Activated CD4-positive, alpha-beta T cell treated with anti-CD3 and anti-CD28 coated beads, Interleukin-2, amount 10 ng/mL, durations not matched to agents 24 days and 14 days (primary cell): ENCODE results near the gene RBM47. TPM values are rescaled to one million over a fixed set of nuclear protein-coding genes. Genes with fewer than 3 reads are reported as not detected.
"Not testable (repeated sequence)": the region's sequence is repeated elsewhere in the genome, so short reads cannot be mapped to it uniquely, and the experiment has no call there.

ENCODE experiments used
- DNase-seq: peaks from one replicate; pipeline ENCODE4 v3.0.0; 2022
- H3K27ac Mint-ChIP-seq: one replicate; pipeline ENCODE4 v1.8.0; 2022; ENCODE audit warnings: mild to moderate bottlenecking, mixed read lengths
- H3K27me3 Mint-ChIP-seq: one replicate; pipeline ENCODE4 v1.8.0; 2022; ENCODE audit warnings: mixed read lengths
- H3K36me3 Mint-ChIP-seq: one replicate; pipeline ENCODE4 v1.8.0; 2022; ENCODE audit warnings: low read depth, mild to moderate bottlenecking, mixed read lengths
- H3K4me1 Mint-ChIP-seq: one replicate; pipeline ENCODE4 v1.8.0; 2021; ENCODE audit warnings: mixed read lengths
- H3K4me3 Mint-ChIP-seq: one replicate; pipeline ENCODE4 v1.8.0; 2022; ENCODE audit warnings: mild to moderate bottlenecking, moderate library complexity, mixed read lengths
- H3K9me3 Mint-ChIP-seq: one replicate; pipeline ENCODE4 v1.8.0; 2021; ENCODE audit warnings: mixed read lengths
- intact Hi-C: fragments of 100-400 bp; cut with micrococcal nuclease; formaldehyde crosslinking; loops from one replicate; pipeline ENCODE4 v1.15.1; 2023
- total RNA-seq: library from RNA; stranded (reverse); gene quantifications from 2 replicates; pipeline ENCODE4 v1.2.3, GENCODE V29; 2022

The RBM47 gene
- total RNA-seq, 1 donor from 2014 or later: 13.0 TPM

DNA sequence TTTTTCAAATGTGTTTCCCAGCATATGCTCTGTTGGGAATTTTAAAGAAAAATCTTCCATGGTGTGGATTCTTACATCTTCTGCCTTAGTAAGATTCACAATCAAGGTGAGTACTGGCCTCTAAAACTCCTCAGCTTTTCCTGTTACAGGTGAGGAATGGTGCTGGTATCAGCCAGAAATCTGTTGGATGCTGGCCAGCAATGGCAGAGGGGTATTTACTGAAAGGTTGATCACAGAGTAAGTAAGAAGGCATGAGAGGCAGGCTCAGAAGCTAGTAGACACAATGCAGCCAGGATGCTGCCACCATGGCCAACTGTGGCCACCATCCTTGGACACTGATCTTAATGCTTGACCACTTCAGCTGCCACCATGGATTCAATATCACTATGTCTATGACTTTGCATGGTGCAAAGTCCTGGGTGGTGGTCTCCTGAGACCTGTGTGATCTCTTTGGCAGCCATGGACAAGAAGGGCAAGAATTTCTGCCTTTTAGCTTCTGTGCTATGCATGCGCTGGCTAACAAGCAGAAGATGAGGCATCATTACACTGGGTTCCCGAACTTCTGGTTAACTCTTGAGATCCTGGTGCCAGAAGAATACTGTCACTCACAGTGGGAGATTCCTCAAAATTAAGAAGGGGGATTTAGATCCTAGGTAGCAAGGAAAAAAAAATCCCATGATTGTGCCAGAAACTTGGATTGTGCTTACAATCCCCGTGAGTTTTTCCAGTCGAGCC, 234.3 kb downstream of the RBM47 start:
- Mint-ChIP-seq H3K36me3 (no peaks in the 10 kb centered on the region), H3K27me3 (peaks cover 7% of the 10 kb centered on the region), H3K4me3 (no peak overlapping the region), H3K27ac (no peak overlapping the region), H3K9me3 (peaks cover 5% of the 10 kb centered on the region), H3K4me1 (no peaks in the 10 kb centered on the region)
- intact Hi-C loops: no loop called here
- DNase-seq: no peak

DNA sequence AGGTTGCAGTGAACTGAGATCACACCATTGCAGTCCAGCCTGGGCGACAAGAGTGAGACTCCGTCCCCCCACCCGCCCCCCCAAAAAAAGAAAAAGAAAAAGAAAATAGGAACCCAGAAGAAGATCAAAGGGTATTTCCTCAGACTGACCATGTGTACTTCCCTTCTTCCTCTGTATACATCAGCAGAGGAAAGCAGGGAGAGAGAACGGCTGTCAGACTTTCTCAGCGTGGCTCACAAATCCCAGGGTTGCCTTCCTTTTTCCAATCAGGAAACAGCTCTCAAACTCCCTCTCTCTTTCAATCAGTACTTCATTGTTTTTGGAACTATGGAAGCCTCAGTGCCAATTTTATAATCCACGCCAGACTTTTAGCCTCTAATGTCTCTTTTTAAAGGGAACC, 235.4 kb downstream of the RBM47 start:
- Mint-ChIP-seq H3K36me3 (no peaks in the 10 kb centered on the region), H3K4me1 (no peaks in the 10 kb centered on the region), H3K4me3 (no peak overlapping the region), H3K9me3 (no peaks in the 10 kb centered on the region), H3K27ac (peak overlapping the region; percentile 40), H3K27me3 (peaks cover 7% of the 10 kb centered on the region)
- intact Hi-C loops: no loop called here
- no peak for DNase-seq

DNA sequence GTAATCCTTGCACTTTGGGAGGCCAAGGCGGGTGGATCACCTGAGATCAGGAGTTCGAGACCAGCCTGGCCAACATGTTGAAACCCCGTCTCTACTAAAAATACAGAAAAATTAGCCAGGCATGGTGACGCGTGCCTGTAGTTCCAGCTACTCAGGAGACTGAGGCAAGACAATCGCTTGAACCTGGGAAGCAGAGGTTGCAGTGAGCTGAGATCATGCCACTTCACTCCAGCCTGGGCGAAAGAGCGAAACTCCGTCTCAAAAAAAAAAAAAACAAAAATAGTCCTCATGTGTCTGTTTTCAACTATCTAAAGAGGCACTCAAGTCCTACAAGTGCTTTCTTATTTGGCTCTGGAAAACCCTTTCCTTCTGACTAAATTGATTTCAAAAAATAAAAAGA, 237.4 kb downstream of the RBM47 start:
- H3K4me3 Mint-ChIP-seq, DNase-seq, H3K4me1 Mint-ChIP-seq, H3K27me3 Mint-ChIP-seq, intact Hi-C loops, H3K9me3 Mint-ChIP-seq, H3K36me3 Mint-ChIP-seq, H3K27ac Mint-ChIP-seq: not testable (repeated sequence)

DNA sequence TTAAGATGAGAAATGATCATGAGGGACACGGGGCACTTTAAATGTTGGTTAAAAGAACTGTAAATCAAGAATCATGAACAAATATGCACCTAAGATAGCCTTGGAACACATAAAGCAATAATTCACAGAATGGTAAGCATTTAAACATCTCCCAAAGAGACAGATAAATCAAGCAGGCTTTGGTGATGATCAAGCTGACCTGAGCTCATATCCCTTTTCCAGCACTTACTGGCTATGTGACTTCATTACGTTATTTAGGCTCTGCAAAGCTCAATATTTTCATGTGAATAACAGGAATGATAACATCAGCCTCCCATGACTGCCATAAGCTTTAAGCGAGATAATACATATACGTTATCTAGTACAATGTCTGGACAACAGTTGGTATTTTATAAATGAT, 239.7 kb downstream of the RBM47 start:
- intact Hi-C loops: no loop called here
- H3K4me1 Mint-ChIP-seq: peaks cover 3% of the 10 kb centered on the region
- no peak overlapping the region for H3K4me3 Mint-ChIP-seq
- H3K36me3 Mint-ChIP-seq: no peaks in the 10 kb centered on the region
- H3K27me3 Mint-ChIP-seq: peaks cover 8% of the 10 kb centered on the region
- H3K27ac Mint-ChIP-seq: no peak overlapping the region
- no peak for DNase-seq
- no peaks in the 10 kb centered on the region for H3K9me3 Mint-ChIP-seq

DNA sequence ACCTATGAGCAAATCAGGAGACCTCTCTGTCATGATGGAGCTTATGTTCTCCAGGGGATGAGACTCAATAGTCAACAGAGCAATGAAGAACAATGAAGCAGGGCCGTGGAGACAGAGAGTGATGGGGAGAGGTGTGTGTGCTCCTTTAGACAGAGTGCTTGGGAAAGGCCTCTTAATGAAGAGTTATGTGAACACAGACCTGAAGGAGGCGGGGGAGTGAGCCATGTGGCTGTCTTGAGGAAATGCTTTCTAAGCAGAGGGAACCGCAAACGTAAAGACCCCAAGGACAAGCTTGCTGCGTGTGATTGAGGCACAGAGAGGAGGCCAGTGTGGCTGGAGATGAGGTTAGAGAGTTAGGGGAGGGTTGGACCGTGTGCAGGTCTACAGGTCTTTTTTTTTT, 241.4 kb downstream of the RBM47 start:
- Mint-ChIP-seq H3K4me3 (no peak overlapping the region), H3K27me3 (peaks cover 8% of the 10 kb centered on the region), H3K4me1 (peaks cover 4% of the 10 kb centered on the region)

DNA sequence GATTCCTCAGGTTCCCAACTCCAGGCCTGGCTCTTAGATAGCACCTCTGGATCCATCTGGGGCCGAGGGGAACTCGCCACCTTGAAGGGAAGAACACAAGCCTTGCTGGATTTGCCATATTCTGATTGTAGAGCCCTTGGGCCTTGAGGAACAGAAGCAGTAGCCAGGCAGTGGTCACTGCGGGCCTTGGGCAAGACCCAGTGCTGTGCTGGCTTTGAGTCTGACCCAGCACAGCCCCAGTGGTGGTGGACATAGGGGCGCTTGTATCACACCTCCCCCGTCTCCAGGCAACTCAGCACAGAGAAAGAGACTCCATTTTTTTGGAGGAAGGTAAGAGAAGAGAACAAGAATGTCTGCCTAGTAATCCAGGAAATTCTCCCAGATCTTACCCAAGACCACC, 249.0 kb downstream of the RBM47 start:
- H3K27me3 Mint-ChIP-seq: peaks cover 9% of the 10 kb centered on the region
- H3K36me3 Mint-ChIP-seq: no peaks in the 10 kb centered on the region
- intact Hi-C loops: no loop called here
- H3K9me3 Mint-ChIP-seq: peaks cover 4% of the 10 kb centered on the region
- H3K4me1 Mint-ChIP-seq: peaks cover 4% of the 10 kb centered on the region
- H3K27ac Mint-ChIP-seq: no peak overlapping the region
- no peak for DNase-seq
- no peak overlapping the region for H3K4me3 Mint-ChIP-seq

More for the DNA sequence above, 241.4 kb downstream of the RBM47 start:
- H3K9me3 Mint-ChIP-seq: no peaks in the 10 kb centered on the region
- no peak overlapping the region for H3K27ac Mint-ChIP-seq
- H3K36me3 Mint-ChIP-seq: no peaks in the 10 kb centered on the region
- no peak for DNase-seq
- intact Hi-C loops: no loop called here

DNA sequence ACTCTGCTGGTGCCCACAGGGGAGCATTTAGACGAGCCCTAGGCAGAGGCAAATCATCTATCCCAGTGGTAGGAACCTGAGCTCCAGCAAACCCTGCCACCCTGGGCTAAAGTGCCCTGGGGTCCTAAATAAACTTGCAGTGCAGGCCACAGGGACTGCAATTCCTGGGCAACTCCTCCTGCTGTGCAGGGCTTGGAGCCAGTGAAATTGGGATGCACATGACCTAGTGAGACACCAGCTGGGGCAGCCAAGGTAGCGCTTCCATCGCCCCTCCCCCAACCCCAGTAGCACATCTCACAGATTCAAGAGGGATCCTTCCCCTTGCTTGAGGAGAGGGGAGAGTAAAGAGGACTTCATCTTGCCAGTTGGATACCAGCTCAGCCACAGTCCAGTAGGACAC, 250.4 kb downstream of the RBM47 start:
- no peak for DNase-seq
- intact Hi-C loops: no loop called here
- Mint-ChIP-seq H3K27ac (no peak overlapping the region), H3K27me3 (peaks cover 7% of the 10 kb centered on the region), H3K9me3 (peaks cover 4% of the 10 kb centered on the region), H3K4me1 (no peaks in the 10 kb centered on the region), H3K4me3 (no peak overlapping the region), H3K36me3 (no peaks in the 10 kb centered on the region)

DNA sequence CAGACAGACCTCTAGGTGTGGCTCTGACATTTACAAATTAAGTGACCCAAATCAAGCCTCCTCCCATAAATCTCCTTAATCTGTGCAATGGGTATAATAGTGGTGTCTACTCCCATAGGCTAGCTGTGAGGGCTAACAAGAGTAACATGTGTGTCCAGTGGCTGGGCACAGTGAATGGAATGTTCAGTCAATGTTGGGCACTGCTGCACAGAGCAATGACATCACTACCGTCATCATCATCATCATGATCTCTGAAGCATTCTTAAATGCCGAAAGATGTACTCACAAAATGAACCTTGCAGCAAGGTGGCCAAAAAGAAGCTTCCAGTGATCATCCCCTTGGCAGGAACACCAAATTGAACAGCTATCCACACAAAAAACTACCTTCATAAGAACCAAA, 251.0 kb downstream of the RBM47 start:
- DNase-seq: no peak
- intact Hi-C loops: no loop called here
- H3K27ac Mint-ChIP-seq: no peak overlapping the region

DNA sequence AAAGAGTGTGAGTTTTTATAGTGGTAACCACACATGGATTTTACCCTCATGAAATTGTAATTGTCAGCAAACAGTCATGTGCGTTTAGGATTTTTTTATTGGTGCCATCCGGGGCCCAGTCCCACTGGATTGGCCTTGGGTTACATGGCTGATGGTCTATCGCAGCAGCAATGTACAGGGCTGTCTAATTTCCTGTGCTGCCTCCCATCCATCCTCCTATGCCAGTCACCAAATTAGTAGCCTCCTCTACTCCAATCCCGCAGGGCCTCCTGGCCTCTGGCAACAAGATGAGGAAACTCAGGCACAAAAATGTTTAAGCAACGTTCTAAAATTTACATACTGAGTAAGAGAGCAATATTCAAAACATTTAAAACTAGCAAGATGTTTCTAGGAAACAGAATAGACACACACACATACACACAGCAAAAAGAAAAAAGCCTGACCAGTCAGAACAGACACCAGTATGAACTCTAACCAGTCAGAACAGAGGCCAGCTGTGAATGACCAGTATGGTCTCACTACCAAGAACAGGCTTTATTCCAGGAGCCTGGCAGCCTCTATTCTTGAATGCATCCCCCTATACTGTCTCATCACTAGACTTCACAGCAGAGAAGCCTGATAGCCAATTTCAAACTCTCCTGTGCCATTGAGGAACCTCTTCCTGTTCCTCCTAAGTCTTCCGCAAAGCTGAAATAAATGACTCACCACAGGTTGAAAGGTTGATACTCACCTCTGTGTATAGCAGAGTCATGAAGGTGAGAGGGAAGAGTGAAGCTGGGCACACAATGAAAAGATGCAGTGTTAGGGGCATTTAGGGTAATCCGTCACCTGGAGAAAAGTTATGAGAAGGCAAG, 251.9 kb downstream of the RBM47 start:
- no peak for DNase-seq
- no peak overlapping the region for H3K4me3 Mint-ChIP-seq

More for the DNA sequence above, 251.0 kb downstream of the RBM47 start:
- peaks cover 4% of the 10 kb centered on the region for H3K9me3 Mint-ChIP-seq
- peaks cover 7% of the 10 kb centered on the region for H3K27me3 Mint-ChIP-seq
- H3K36me3 Mint-ChIP-seq: no peaks in the 10 kb centered on the region
- no peaks in the 10 kb centered on the region for H3K4me1 Mint-ChIP-seq
- H3K4me3 Mint-ChIP-seq: no peak overlapping the region

DNA sequence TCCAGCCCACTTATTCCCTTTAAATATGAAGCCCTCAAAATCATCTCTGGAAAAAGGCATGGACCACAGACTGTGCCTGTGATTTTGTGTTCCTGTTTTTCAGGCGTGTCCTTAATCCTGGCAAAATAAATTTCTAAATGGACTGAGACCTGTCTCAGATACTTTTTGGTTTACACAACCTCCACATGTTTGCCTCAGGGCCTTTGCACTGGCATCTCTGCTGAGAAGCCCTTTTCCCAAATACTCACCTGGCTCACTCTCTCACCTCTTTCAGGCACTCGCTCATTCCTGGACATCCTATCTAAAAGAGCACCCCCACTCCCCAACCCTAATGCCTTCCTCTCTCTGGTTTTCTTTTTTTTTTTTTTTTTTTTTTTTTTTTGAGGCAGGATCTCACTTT, 254.0 kb downstream of the RBM47 start:
- Mint-ChIP-seq H3K27ac (no peak overlapping the region), H3K4me3 (no peak overlapping the region), H3K9me3 (no peaks in the 10 kb centered on the region), H3K27me3 (no peaks in the 10 kb centered on the region), H3K4me1 (no peaks in the 10 kb centered on the region), H3K36me3 (no peaks in the 10 kb centered on the region)
- DNase-seq: no peak
- intact Hi-C loops: no loop called here

More for the DNA sequence above, 251.9 kb downstream of the RBM47 start:
- no peaks in the 10 kb centered on the region for H3K36me3 Mint-ChIP-seq
- no peak overlapping the region for H3K27ac Mint-ChIP-seq
- no peaks in the 10 kb centered on the region for H3K4me1 Mint-ChIP-seq
- peaks cover 4% of the 10 kb centered on the region for H3K9me3 Mint-ChIP-seq
- intact Hi-C loops: no loop called here
- peaks cover 7% of the 10 kb centered on the region for H3K27me3 Mint-ChIP-seq

DNA sequence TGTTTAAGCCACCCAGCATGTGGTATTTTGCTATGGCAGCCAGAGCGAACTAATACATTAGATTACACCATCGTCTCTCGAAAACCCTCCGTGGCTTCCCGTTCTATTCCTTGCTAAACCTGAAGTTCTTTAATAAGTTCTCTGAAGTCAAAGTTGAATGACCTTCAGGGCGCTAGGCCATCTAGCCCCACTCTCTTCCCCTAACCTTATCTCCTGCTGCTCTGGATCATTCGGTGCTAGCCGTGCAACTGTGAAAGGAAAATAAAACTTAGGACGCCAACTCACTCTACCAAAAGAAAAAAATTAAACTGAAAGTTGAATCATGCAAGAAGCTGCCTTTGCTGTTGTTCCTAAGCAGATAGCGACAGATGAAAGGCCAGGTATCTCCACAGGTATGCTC, 254.6 kb downstream of the RBM47 start:
- H3K4me3 Mint-ChIP-seq: no peak overlapping the region
- H3K36me3 Mint-ChIP-seq: no peaks in the 10 kb centered on the region
- no peaks in the 10 kb centered on the region for H3K9me3 Mint-ChIP-seq
- no peaks in the 10 kb centered on the region for H3K27me3 Mint-ChIP-seq
- H3K4me1 Mint-ChIP-seq: no peaks in the 10 kb centered on the region
- DNase-seq: no peak
- H3K27ac Mint-ChIP-seq: no peak overlapping the region
- intact Hi-C loops: no loop called here

DNA sequence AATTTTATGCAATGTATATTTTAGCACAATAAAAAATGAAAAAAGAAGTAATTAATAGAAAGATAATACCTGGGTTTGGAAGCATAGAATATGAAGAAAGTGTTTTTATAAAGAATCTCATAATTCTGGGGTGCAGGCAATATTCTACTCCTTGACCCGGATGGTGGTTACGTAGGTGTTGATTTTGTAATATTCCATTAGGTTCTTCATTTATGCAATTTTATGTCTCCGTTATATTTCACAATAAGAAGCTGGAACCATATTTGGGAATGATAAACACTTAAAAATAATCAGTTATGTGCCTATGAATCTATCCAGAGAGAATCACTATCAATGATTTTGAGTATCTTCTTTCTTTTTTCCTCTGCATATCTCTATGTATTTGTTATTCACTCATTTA, 256.0 kb downstream of the RBM47 start:
- Mint-ChIP-seq H3K9me3 (no peaks in the 10 kb centered on the region), H3K4me3 (no peak overlapping the region), H3K27ac (no peak overlapping the region), H3K4me1 (no peaks in the 10 kb centered on the region), H3K27me3 (no peaks in the 10 kb centered on the region), H3K36me3 (no peaks in the 10 kb centered on the region)
- intact Hi-C loops: no loop called here
- no peak for DNase-seq
